Activated CD4-positive, CD25-positive, alpha-beta regulatory T cell treated with anti-CD3 and anti-CD28 coated beads, Interleukin-2, amount 50 U/mL, for 72 hours (primary cell): ENCODE measurements around the gene CRHR2.
"Not testable (repeated sequence)": the region's sequence is repeated elsewhere in the genome, so short reads cannot be mapped to it uniquely, and the experiment has no call there.

ENCODE experiments used
- DNase-seq: peaks from one replicate; pipeline ENCODE4 v3.0.0; 2021

CRHR2 gene

DNA sequence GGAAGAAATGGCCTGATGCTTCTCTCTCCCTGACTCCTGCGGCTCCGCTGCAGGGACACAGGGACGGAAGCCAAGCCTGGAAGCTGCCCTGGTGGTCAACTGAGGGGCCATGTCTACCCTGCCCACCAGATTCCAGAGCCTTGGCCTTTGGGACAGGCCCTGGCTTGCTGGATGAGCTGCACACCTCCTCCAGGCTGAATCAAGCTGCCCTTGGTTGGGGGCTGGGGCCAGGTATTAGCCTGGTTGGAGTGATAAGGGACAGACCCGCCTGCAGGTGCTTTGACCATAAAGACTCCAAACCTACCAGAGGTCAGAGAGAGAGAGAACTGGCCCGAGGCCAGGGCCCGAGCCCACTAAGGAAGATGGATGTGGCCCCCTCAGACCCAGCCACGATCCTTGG, 30.1 kb downstream of the CRHR2 start:
- peak; percentile 20 for DNase-seq

DNA sequence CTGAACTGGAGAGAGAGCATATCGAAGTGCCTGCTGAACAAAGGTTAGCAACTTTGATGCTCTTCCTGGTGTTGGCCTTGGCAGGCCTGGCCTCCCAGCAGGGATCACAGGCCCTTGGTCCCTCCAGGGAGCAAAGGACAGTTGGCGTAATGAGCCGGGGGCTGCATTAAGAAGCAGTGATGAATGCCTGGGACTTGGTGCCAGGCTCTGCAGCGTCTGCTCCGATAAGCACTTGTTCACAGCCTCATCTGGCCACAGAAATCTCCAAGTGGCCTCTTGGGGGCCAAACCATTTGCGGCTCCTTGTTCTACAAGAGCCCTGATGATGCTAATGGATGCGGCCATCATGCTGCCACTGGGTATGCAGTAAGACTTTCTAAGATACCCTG, 31.8 kb downstream of the CRHR2 start:
- DNase-seq, result no peak

DNA sequence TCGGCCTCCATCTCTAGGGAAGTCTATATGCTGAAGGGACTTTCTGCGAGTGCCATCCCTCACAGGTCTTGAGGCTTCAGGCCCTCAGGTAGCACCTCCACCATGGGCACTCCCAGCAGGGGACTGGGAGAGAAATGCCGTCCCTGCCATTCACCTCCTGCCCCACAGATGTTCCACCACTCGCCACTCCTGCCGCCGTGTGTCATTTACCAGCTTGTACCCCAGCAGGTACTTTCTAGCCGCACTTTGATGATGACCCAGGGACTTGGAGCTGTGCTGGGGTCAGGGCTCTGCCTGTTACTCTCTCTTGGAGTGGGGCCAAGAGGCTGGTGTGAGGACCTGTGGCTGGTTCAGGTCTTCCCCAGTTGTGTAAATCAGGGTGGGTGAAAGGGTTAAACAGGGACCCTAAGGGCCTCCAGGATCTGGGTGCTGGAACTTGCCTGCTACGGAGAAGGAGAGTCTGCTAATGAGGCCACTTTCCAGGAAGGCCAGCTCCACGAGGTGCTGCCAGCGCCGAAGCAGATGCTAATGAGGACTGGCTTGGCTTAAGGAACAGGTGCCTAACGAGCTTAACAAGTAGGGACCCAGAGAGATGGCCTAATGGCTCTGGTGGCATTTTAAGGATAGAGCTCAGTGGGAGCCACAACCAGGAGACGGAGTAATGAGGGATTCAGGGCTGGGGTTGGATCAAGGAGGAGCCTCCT, 32.4 kb downstream of the CRHR2 start:
- peak; percentile 15 for DNase-seq

DNA sequence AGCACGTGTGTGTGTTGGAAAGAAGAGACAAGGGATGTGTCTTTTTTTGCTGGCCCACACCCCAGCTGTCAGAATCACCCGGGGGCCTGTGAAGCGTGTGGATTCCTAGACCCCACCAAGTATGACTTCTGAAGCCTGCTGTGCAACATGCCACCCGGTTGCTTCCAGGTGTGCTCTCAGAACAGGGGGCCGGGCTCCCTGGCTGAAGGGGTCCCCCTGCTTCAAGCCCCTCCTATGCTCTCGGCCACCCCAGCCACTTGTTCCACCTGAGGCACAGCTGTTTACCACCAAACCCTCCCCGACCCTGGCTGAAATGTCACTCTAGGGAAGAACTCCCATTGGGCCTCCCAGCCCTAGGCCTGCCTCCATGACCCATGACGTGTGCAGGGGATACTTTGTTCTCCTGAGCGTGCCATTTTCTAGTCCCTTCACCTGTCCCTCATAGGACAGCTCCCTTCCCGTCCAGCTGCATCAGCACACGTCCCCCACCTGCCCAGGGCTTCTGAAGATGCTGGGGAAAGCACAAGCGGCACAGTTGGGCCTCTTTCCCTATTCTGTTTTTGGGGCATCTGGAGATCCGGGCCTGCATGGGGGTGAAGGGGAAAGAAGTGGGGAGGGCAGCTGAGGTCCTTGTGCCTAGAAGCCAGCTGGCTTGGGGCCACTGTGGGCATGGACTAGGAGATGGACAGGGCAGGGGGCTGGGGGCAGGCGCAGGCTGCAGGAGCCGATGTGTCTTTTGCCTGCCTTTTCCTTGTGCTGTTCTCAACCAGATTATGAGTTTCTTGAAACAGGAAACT, 33.3 kb downstream of the CRHR2 start:
- no peak for DNase-seq

DNA sequence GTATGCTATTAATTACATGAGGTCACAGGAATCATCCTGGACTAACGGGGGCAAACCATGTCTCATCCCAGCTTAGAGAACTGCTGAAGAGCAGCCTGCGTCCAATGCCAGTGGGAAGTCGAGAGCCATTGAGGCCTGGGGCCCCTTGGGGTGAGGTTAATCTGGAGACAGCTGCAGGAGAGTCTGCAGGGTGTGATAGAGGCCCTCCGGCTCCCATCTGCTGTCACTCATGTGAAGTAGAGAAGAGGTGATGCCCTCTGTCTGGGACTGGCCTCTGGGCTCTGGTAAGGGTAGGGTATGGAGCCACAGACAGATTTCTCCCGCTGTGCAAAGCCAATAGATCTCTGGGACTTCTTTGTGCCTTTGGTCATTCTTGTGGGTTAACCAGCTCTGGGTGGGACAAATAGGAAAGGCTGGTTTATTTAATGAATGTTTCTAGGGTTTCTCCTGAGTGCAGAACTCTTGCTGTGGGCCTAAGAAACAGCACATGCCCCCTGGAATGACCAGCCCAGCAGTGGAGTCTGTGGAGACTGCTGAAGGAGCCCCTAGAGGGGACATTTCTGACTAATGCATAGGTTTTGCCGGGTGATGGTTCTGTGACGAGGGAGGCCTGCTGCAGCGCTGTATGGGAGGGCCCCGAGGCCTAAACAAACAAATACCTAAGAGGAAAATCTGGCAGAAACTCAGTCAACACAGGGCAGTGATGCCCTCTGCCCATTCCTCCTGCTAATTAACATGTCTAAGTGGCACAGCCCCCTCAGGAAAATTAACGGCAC, 34.5 kb downstream of the CRHR2 start:
- DNase-seq, result no peak

DNA sequence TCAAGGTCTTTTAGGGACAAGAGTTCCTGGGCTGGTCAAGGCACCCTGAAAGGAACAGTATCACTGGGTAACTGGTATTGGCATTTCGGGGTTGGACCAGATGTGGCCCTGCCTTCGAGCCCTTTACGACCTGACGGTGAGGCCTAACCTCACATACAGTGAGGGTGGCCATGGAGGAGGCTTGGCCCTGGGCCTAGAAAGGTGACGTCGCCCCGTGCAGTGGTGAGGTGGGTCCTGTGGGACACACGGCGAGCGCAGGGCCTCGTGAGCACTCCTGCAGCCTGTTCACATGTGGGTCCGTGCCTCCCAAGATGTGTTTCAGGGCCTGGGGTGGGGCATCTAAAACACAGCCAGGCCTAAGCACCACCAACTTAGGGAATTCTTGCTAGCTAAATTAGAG, 36.1 kb downstream of the CRHR2 start:
- no peak for DNase-seq

DNA sequence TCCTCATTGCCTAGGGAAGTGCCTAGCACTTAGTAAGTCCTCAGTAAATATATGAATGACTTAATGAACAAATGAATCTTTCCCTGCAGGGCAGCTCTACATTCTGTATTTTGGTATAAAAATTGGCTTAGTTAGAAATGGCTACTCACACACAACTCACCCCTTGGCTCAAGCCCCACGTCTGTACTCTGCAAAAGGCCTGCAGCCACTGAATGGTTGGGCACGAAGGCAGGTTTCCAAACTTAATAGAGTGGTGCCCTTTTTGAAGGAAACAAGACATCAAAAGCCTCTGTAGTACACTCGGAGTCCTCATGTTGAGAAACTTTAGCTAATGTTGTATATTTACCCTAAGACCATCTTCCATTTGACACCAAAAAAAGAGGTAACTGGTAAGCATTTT, 36.6 kb downstream of the CRHR2 start:
- DNase-seq, result no peak

DNA sequence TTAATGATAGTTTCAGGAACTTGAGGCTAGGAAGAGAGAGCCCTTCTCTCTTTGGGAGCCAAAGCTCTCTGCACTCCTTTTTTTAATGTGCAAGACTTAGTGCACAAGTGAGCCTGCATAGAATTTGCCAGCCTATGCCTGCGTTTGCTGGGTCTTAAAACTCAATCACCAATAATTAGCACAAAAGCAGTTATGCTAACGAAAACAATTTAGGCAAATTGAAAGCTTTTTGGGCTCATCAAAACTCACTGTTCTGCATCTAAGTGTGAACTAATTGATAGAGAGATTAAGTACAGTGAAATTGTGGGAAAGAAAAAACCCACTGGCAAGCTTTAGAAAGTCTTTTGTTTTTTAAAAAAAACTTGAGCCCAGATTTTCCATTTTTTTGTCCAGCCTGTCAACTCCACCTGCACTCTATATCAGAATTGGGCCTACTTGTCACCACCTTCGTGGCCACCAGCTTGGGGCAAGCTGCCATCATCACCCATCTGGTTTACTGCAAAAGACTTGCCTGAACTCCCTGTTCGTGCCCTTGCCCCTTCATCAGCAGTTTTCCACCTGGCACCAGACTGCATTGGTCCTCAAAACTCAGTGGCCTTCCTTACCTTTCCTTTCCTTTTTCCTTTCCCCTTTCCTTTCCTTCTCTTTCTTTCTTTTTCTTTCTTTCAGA, 37.8 kb downstream of the CRHR2 start:
- DNase-seq, result no peak

DNA sequence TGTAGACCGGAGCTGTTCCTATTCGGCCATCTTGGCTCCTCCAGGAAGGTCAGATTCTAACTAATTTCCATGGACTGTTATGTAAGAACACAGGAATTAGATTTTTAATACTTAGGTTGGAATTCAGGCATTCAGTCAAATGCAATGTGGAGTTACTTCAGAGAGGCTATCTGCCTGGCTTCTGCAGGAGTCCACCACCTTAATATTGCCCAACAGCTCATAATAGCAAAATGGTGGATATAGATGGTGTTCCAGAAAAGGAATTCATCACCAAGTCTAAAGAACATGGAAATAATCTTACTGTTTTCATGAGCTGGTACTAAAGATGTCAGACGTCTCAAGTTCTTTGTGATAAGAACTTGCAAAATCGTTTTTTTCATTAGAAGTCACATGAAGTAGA, 39.5 kb downstream of the CRHR2 start:
- DNase-seq, result no peak

DNA sequence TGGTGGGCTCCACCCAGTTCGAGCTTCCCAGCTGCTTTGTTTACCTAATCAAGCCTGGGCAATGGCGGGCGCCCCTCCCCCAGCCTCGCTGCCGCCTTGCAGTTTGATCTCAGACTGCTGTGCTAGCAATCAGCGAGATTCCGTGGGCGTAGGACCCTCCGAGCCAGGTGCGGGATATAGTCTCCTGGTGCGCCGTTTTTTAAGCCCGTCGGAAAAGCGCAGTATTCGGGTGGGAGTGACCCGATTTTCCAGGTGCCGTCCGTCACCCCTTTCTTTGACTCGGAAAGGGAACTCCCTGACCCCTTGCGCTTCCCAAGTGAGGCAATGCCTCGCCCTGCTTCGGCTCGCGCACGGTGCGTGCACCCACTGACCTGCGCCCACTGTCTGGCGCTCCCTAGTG, 39.9 kb downstream of the CRHR2 start:
- DNase-seq, result not testable (repeated sequence)

DNA sequence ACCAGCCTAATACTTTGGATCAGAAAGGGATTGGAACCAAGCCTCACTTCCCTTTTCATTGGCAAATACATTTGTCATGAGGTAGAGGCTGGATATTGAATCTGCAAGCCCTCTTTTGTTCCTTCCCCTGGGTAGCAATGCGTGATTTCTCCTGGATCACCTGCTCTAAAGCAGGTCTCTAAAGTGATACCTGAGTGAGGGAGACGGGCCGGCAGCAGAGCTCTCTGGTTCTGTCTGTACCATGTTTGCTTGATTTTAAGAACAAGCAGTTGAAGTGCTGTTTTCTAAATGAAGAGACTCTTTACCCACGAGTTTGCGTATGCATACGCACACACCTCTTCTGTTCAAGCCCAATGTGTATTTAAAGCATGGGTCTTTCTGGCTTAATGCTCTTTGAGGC, 46.5 kb downstream of the CRHR2 start:
- DNase-seq, result no peak

DNA sequence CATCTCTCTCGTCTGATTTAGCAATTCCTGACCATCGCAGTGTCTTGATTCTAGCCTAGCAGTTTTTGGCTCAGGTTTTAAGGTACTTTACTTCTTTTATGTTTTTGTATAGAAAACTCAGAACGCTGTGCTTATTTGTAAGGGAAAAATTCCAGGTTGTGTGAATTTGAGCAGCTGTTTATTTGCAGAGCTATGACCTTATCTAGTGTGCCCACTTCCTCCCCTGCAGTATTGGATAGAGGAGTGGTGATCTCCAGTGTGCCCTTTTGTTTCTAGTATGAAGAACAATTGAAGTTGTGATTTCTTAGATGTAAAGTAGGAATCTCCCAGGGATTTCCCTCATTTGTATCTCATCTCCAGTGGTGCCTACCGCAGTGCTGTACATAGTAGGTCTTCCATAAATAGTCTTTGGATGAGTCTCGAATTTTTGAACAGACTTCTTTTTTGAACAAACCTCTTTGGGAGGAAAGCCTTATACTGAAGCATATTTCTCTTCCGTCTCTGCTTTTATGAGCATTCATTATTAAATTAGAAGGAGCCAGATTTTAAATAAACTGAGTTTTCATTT, 47.5 kb downstream of the CRHR2 start:
- no peak for DNase-seq

DNA sequence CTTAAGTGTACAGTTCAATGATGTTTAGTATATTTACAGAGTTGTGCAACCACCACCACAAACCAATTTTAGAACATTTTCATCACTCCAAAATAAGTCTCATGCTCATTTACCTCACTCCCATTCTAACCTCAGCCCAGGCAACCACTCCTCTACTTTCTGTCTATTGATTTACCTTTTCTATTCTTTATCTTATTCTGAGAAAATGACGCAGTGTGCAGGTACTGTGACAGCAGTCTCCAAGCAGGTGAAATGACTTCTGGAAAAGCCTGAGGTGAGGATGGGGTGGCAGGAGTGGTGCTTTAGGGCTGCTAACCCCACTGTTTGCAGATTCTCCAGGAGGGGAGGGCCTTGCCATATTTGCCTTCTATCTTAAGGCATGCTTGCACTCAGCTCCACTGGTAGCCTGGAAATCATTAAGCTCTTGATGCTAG, 48.0 kb downstream of the CRHR2 start:
- DNase-seq, result no peak

DNA sequence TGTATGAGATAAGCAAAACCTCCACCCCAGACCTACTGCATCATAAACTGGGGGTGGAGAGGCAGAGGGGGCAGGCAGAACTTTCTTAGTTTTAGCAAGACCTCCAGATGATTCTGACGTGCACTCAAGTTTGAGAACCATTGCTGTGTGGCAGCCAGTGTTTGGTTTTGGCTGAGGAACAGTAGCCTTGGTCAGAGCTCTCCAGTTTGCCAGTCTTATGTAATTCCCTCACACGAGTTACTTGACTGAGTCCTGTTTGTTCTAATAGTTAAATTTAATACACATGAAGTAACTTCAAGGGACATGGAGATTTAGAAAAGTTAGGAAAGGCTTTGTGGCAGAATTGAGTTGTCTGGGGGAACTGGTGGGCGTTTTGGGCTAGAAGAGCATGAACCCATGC, 49.0 kb downstream of the CRHR2 start:
- DNase-seq, result no peak

DNA sequence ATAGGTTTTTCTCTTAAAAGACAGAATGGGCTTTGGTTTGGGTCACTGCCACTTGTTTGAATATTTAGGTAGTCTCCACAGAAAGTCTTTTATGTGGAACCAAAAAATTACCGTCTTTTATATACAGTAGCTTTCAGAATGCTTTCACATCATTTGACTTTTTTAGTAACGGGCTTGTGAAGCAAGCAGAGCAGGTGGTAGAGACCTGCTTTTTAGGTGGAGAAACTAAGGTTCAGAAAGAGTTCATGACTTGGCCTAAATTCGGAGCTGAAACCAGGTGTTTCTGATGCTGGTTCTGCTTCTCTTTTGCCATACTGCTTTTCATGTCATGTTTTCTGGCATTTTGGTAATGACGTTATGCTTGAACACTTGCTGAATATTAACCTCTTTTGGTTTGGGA, 51.3 kb downstream of the CRHR2 start:
- DNase-seq, result no peak

DNA sequence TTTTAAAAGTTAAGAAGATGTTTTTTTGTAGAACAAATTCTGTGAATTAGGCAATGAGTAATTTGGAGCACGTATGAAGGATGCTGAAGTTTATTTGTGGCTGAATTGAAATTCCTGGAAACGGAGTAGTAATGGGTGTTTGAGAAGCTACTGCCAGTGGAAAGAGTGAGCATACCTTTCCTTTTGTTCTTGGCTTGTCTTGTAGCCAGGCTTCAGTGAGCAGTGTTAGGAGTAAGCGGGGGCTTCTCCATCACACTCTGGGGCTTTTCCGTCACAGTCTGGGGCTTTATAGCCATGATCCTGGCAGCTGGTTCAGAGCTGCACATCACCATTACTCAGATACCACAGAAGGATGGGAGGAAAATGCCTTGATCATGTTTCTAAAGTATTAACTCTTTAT, 55.2 kb downstream of the CRHR2 start:
- no peak for DNase-seq

DNA sequence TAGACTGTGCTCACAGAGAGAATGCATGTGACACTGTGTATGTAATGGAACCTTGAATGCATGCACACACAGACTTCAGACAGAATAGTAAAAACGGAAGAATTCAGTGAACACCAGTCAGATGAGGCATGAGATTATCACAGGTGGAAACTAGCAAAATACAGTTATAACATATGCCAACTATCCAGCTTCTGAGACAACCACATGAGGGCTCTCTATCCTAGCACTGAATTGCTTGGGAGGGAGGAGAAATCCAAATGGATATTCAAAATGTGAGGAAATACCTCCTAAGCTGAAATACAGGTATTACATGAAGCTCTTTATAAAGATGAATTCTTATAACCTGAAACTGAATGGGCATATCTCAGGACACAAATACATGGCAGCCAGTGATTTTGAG, 57.0 kb downstream of the CRHR2 start:
- no peak for DNase-seq

DNA sequence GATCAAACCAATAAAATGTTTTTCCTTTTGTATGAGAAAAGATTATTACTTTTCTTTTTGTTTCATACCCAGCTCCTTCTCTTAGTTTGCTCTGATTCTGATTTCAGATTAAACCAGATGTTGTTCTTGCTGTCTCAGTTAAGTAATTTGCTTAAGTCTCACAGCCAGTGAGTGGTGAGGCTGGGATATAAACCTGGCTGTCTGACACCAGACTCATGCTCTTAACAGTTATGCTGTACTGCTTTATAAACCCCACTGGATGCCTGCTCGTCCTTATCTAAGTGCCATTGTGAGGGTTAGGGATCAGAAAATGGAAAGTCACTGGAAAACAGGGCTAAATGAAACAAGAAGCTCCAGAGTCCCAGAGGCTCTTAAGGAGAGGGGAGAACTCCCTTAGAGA, 63.3 kb downstream of the CRHR2 start:
- no peak for DNase-seq

DNA sequence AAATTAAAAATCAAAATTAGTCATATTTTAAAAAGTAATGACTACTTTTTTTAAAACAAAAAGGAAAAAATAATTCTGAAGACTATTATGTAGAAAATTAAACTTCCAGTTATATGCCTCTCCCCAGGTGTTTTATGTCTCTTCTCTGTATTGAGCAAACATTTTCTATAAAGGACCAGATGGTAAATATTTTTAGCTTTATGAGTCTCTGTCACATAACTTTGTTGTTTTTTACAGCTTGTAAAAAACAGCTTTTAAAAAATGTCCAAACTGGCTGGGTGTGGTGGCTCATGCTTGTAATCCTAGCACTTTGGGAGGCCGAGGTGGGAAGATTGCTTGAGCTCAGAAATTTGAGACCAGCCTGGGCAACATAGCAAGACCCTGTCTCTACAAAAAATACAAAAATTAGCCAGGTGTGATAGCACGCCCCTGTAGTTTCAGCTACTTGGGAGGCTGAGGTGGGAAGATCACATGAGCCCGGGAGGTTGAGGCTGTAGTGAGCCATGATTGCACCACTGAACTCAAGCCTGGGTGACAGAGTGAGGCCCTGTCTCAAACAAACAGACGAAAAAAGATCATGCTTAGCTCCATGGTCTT, 64.1 kb downstream of the CRHR2 start:
- no peak for DNase-seq

DNA sequence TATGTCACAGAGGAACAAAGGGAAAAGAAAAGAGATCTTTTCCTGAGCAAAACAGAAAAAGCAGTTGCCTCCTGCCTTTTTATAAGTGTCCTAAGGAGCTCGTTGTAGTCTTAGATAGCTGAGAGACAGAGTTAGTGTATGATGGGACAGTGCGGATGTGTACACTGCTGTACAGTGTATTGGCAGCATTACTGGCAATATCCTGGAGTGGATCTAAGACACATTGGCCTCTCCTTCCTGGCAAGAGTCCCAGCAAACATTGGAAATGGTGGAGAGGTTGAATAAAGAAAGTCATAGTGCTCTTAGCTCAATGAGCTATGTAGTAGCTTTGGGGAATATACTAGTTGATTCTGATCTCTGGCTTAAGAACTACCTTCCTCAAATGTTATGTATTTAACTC, 64.9 kb downstream of the CRHR2 start:
- no peak for DNase-seq

DNA sequence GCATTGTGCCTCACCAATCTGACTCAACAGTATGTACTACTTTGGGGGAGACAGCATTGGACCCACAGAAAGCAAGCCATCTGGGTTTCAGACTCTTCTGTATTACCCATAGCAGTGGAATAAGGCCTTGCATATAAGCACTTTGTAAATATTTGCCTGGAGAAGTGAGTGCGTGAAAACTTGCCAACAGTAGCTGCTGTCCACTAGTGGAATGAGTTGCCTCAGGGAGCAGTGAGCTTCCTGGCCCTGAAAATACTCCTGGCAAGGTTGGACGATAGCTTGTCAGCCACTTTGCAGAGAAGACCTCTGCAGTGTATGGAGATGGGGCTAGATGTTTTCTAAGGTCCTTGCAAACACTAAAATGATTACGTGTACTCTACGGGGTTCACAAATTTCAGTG, 65.9 kb downstream of the CRHR2 start:
- no peak for DNase-seq
